HCT116 (cell line): ENCODE data around the gene SEL1L3. TPM values are rescaled to one million over a fixed set of nuclear protein-coding genes. Genes with fewer than 3 reads are reported as not detected.

Experiments
- ATAC-seq: fragments of 200-7000 bp; cut with Tn5 transposase; 2 replicates; pipeline ENCODE4 v1.9.1; 2020; ENCODE audit warnings: mild to moderate bottlenecking, moderate library complexity
- BruUV-seq: library from RNA; stranded (reverse); fragments of 400-500 nt; replicated peaks from 2 replicates; lab custom pipeline; 2021; lab: Mats Ljungman, UMichigan
- CTCF ChIA-PET: fragments of 300-600 bp; sonication (Branson Sonifier 250); formaldehyde crosslinking; loops from one replicate; lab custom pipeline; 2021; ENCODE audit warnings: antibody characterized with exemption; lab: Charles Lee
- POLR2A ChIA-PET: fragments of 300-600, 350-600 bp; sonication (Branson Sonifier 250); formaldehyde crosslinking; loops from one replicate; lab custom pipeline; 2021; ENCODE audit warnings: antibody characterized with exemption; lab: Charles Lee
- RAD21 ChIA-PET, 2 experiments: fragments of 300-600 bp; sonication (Branson Sonifier 250); formaldehyde crosslinking; loops; one replicate each; lab custom pipeline; 2023; ENCODE audit warnings: low total read pairs in 2 of 2; ENCODE audit not compliant: uncharacterized antibody in 2 of 2, unreplicated experiment in 2 of 2, low non-redundant PET in 1 of 2; lab: Charles Lee
- DNase-seq: peaks from one replicate; pipeline ENCODE4 v3.0.0-alpha.2; 2010; ENCODE audit warnings: low read depth, low spot score
- H2AFZ ChIP-seq: fragments of 200-600 bp; shearing (Covaris generic), sonication (generic); 2 replicates; pipeline ENCODE4 v1.6.1; 2017; ENCODE audit warnings: low read depth, mixed run types, mixed read lengths, antibody characterized with exemption, low read length; ENCODE audit not compliant: poor library complexity, severe bottlenecking
- H3K27ac ChIP-seq: 2 replicates; pipeline ENCODE4 v1.5.1; 2012; ENCODE audit warnings: low read depth, low read length
- H3K27me3 ChIP-seq: fragments of 200-600 bp; sonication (generic); 2 replicates; pipeline ENCODE4 v1.6.1; 2016; ENCODE audit warnings: mixed run types, low read length, mixed read lengths; ENCODE audit not compliant: insufficient read depth
- H3K36me3 ChIP-seq, 2 experiments: fragments of 200-500 bp in 1 of 2; fragments of 200-600 bp in 1 of 2; sonication (Bioruptor generic) in 1 of 2; sonication (generic) in 1 of 2; 2 replicates each; pipeline versions ENCODE4 v1.5.1 to v1.6.1; 2014 to 2016; ENCODE audit warnings: low read length in 2 of 2, inconsistent platforms in 1 of 2, mixed read lengths in 1 of 2, mixed run types in 1 of 2; ENCODE audit not compliant: insufficient read depth in 2 of 2, control insufficient read depth in 1 of 2
- H3K4me1 ChIP-seq, 2 experiments: fragments of 200-600 bp in 1 of 2; sonication (generic) in 1 of 2; 2 replicates each; pipeline versions ENCODE4 v1.5.1 to v1.6.1; 2012 to 2017; ENCODE audit warnings: low read length in 2 of 2, inconsistent platforms in 1 of 2, mild to moderate bottlenecking in 1 of 2, mixed read lengths in 1 of 2, mixed run types in 1 of 2, moderate library complexity in 1 of 2; ENCODE audit not compliant: insufficient read depth in 2 of 2, control insufficient read depth in 1 of 2
- H3K4me2 ChIP-seq: fragments of 200-600 bp; sonication (generic); 2 replicates; pipeline ENCODE4 v1.6.1; 2017; ENCODE audit warnings: mixed run types, low read length, mixed read lengths
- H3K4me3 ChIP-seq, 2 experiments: fragments of 200-600 bp in 1 of 2; sonication (generic) in 1 of 2; replicated peaks in 1 of 2; 2 replicates each; pipeline ENCODE4 v1.5.1; 2011 to 2016; ENCODE audit warnings: low read length in 2 of 2, control low read depth in 1 of 2, low read depth in 1 of 2, mild to moderate bottlenecking in 1 of 2, mixed read lengths in 1 of 2, mixed run types in 1 of 2
- H3K79me2 ChIP-seq: fragments of 200-600 bp; sonication (generic); 2 replicates; pipeline ENCODE4 v1.6.1; 2017; ENCODE audit warnings: mild to moderate bottlenecking, mixed run types, low read length, moderate library complexity, mixed read lengths; ENCODE audit not compliant: insufficient read depth
- H3K9ac ChIP-seq: fragments of 200-600 bp; sonication (generic); 2 replicates; pipeline ENCODE4 v1.6.1; 2016; ENCODE audit warnings: low read length, mixed read lengths
- H3K9me2 ChIP-seq: fragments of 200-600 bp; sonication (generic), shearing (Covaris generic); 2 replicates; pipeline ENCODE4 v1.6.1; 2017; ENCODE audit warnings: mixed run types, mild to moderate bottlenecking, moderate library complexity; ENCODE audit not compliant: insufficient read depth
- H3K9me3 ChIP-seq, 2 experiments: fragments of 200-500 bp in 1 of 2; fragments of 200-600 bp in 1 of 2; sonication (Bioruptor generic) in 1 of 2; sonication (generic) in 1 of 2; 2 replicates each; pipeline ENCODE4 v1.6.1; 2014 to 2017; ENCODE audit warnings: low read length in 2 of 2, mixed read lengths in 2 of 2, inconsistent platforms in 1 of 2, low read depth in 1 of 2, mild to moderate bottlenecking in 1 of 2, mixed run types in 1 of 2, moderate library complexity in 1 of 2; ENCODE audit not compliant: control insufficient read depth in 1 of 2, insufficient read depth in 1 of 2
- H4K20me1 ChIP-seq: fragments of 200-600 bp; sonication (generic), shearing (Covaris generic); 2 replicates; pipeline ENCODE4 v1.6.1; 2017; ENCODE audit warnings: mixed run types, mild to moderate bottlenecking, moderate library complexity; ENCODE audit not compliant: insufficient read depth
- ATF3 ChIP-seq: IDR thresholded peaks from 2 replicates; pipeline ENCODE4 v1.6.1; 2012
- CBX3 ChIP-seq: IDR thresholded peaks from 2 replicates; pipeline ENCODE4 v1.6.1; 2012; ENCODE audit warnings: low read depth
- CEBPB ChIP-seq: IDR thresholded peaks from 2 replicates; pipeline ENCODE4 v1.6.1; 2012; ENCODE audit warnings: low read depth
- CTCF ChIP-seq, 3 experiments: fragments of 200-600 bp in 1 of 3; sonication (generic) in 1 of 3; IDR thresholded peaks in 2 of 3; conservative IDR thresholded peaks in 1 of 3; 2 replicates each; pipeline ENCODE4 v1.5.1; 2012 to 2017; ENCODE audit warnings: low read depth in 2 of 3, low read length in 2 of 3, antibody characterized with exemption in 1 of 3, borderline replicate concordance in 1 of 3, control low read depth in 1 of 3, mild to moderate bottlenecking in 1 of 3, mixed read lengths in 1 of 3, mixed run types in 1 of 3, moderate library complexity in 1 of 3; ENCODE audit not compliant: insufficient read depth in 1 of 3
- ELF1 ChIP-seq: IDR thresholded peaks from 2 replicates; pipeline ENCODE4 v1.6.1; 2012; ENCODE audit warnings: low read depth, borderline replicate concordance
- EZH2 ChIP-seq: fragments of 200-600 bp; sonication (generic); IDR thresholded peaks from 2 replicates; pipeline ENCODE4 v1.6.1; 2017; ENCODE audit warnings: antibody characterized with exemption, mixed run types
- JUND ChIP-seq: IDR thresholded peaks from 2 replicates; pipeline ENCODE4 v1.6.1; 2012
- POLR2A ChIP-seq: IDR thresholded peaks from 2 replicates; pipeline ENCODE4 v1.7.0; 2011; ENCODE audit warnings: borderline replicate concordance; ENCODE audit not compliant: insufficient read depth, insufficient read length; ENCODE audit errors: extremely low read depth
- POLR2AphosphoS5 ChIP-seq: IDR thresholded peaks from 2 replicates; pipeline ENCODE4 v1.6.1; 2011; ENCODE audit warnings: mild to moderate bottlenecking, low read depth, low read length, moderate library complexity
- RAD21 ChIP-seq: IDR thresholded peaks from 2 replicates; pipeline ENCODE4 v1.6.1; 2012; ENCODE audit warnings: low read depth, mild to moderate bottlenecking
- SIN3A ChIP-seq: IDR thresholded peaks from 2 replicates; pipeline ENCODE4 v1.6.1; 2012; ENCODE audit warnings: low read depth
- SRF ChIP-seq: IDR thresholded peaks from 2 replicates; pipeline ENCODE4 v1.6.1; 2012; ENCODE audit warnings: low read depth
- YY1 ChIP-seq: IDR thresholded peaks from 2 replicates; pipeline ENCODE4 v1.6.1; 2011; ENCODE audit warnings: low read length, low read depth, moderate library complexity, mild to moderate bottlenecking; ENCODE audit not compliant: insufficient replicate concordance; ENCODE audit errors: extremely low read depth
- ZFX ChIP-seq: fragments of 450-650 bp; IDR thresholded peaks from 2 replicates; pipeline ENCODE4 v1.6.1; 2017
- intact Hi-C: fragments of 100-400 bp; cut with micrococcal nuclease; formaldehyde crosslinking; loops from 2 replicates; pipeline ENCODE4 v1.10.0; 2022
- total RNA-seq: library from RNA; stranded (reverse); gene quantifications from one replicate; pipeline ENCODE4 v1.2.1, GENCODE V29; 2021; ENCODE audit not compliant: unreplicated experiment
- TF ChIP-seq, protein P1 (sequence below): IDR thresholded peaks from 2 replicates; pipeline ENCODE4 v1.6.1; 2012; ENCODE audit warnings: low read depth
- TF ChIP-seq, protein P2 (sequence below): IDR thresholded peaks from 2 replicates; pipeline ENCODE4 v1.6.1; 2012

SEL1L3 gene
- total RNA-seq, 1 experiment from 2014 or later: 45.0 TPM

- intact Hi-C loops: no loop called here
- Histone ChIP-seq H3K4me1 (peaks cover 0 to 14% of the 10 kb centered on the region in 2 experiments; a peak in 2 of 4 replicates), H3K9me2 (no peaks in the 10 kb centered on the region), H3K79me2 (peaks cover 6% of the 10 kb centered on the region; the same call in 1 of the 2 replicates), H3K27me3 (no peaks in the 10 kb centered on the region), H3K4me3 (no peak overlapping the region), H3K27ac (no peak overlapping the region), H4K20me1 (no peaks in the 10 kb centered on the region), H3K4me2 (no peak overlapping the region)
- no peak for ATAC-seq
- no TSS peak for BruUV-seq
- ChIA-PET POLR2A (no interaction called here), RAD21 (no interaction called here), CTCF (no interaction called here)
- TF ChIP-seq JUND: no peak
- no peak for TF ChIP-seq RAD21
- no peak for TF ChIP-seq ELF1
- no peak for TF ChIP-seq SIN3A
- TF ChIP-seq CBX3: no peak
- no peak for TF ChIP-seq CTCF (IDR thresholded peaks at IDR 0.05 in 2 of 3, conservative IDR thresholded peaks at IDR 0.05 in 1 of 3; ENCODE audit: borderline replicate concordance in 1 of 3, insufficient read depth in 1 of 3, low read depth in 2 of 3, low read length in 2 of 3)
- no peak for TF ChIP-seq ZFX
- TF ChIP-seq SRF: no peak
- TF ChIP-seq, protein P1, sequence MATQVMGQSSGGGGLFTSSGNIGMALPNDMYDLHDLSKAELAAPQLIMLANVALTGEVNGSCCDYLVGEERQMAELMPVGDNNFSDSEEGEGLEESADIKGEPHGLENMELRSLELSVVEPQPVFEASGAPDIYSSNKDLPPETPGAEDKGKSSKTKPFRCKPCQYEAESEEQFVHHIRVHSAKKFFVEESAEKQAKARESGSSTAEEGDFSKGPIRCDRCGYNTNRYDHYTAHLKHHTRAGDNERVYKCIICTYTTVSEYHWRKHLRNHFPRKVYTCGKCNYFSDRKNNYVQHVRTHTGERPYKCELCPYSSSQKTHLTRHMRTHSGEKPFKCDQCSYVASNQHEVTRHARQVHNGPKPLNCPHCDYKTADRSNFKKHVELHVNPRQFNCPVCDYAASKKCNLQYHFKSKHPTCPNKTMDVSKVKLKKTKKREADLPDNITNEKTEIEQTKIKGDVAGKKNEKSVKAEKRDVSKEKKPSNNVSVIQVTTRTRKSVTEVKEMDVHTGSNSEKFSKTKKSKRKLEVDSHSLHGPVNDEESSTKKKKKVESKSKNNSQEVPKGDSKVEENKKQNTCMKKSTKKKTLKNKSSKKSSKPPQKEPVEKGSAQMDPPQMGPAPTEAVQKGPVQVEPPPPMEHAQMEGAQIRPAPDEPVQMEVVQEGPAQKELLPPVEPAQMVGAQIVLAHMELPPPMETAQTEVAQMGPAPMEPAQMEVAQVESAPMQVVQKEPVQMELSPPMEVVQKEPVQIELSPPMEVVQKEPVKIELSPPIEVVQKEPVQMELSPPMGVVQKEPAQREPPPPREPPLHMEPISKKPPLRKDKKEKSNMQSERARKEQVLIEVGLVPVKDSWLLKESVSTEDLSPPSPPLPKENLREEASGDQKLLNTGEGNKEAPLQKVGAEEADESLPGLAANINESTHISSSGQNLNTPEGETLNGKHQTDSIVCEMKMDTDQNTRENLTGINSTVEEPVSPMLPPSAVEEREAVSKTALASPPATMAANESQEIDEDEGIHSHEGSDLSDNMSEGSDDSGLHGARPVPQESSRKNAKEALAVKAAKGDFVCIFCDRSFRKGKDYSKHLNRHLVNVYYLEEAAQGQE: no peak
- TF ChIP-seq EZH2: no peak
- no peak for TF ChIP-seq YY1
- TF ChIP-seq CEBPB: no peak
- TF ChIP-seq ATF3: no peak
- TF ChIP-seq POLR2A: no peak
- TF ChIP-seq, protein P2, sequence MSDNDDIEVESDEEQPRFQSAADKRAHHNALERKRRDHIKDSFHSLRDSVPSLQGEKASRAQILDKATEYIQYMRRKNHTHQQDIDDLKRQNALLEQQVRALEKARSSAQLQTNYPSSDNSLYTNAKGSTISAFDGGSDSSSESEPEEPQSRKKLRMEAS: no peak
- TF ChIP-seq POLR2AphosphoS5: no peak
- TF ChIP-seq, all 23 proteins: peak for 0
- H3K9ac ChIP-seq: no peak overlapping the region
- no peak for DNase-seq
- no peaks in the 10 kb centered on the region for H3K9me3 ChIP-seq
- no peak overlapping the region for H2AFZ ChIP-seq
- no peaks in the 10 kb centered on the region for H3K36me3 ChIP-seq
These were observed 23.6 kb downstream of the SEL1L3 start for GRCh38 chr4:25839233-25839632.
